Endometrial microvascular endothelial cells (primary cell): ENCODE results near the gene FRMD4A. TPM values are rescaled to one million over a fixed set of nuclear protein-coding genes. Genes with fewer than 3 reads are reported as not detected.

ENCODE experiments used
- in situ Hi-C: cut with HindIII; loops from 2 replicates; pipeline ENCODE4 v1.10.0; 2017; ENCODE audit warnings: low sequenced_read_pairs, low pct_unique_long_range_greater_than_20kb; ENCODE audit errors: inconsistent ontology term
- total RNA-seq: library from RNA; depleted of rRNA; stranded (reverse); fragments of >200 nt; gene quantifications from one replicate; pipeline ENCODE4 v1.2.3, GENCODE V29; 2015; ENCODE audit errors: inconsistent ontology term

FRMD4A gene
- total RNA-seq, 1 donor from 2014 or later = 62.2 TPM

DNA sequence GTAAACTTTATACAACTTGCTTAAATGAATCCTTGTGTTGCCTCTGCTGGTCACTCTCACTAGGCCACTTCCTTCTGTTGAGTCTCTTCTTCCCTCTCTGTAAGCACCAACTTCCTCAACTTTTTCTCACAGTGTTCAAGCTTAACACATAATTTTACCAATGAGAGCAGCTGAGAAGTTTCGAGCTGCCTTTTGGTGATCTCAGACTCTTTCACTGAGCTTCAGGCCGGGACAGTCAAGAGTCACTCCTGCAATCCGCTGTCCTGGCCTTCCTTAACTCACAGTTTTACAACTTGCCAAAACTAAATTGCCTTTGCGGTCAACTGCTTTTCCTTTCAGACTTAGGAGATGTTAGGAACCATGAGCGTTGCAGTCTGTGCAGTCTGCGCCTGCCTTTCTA, 696.5 kb downstream of the FRMD4A start:
- in situ Hi-C loops = no loop called here

DNA sequence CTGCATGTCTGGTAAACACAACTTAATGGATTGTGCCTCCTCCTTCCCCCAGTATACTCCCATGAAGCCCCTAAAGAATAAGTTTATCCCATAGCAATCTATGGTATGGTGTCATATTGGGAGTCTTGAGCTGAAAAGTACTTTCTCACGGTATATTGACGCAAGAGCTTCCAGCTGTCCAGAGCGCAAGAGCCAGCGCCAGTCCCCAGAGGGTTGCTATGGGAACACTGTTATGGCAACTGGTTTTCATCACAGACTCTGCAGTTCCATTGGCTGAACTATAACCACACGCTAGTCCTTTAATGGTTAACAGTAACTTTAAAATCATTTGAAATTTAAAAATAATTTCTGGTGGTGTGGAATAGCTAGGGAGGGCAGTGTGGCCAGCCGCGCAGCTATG, 697.0 kb downstream of the FRMD4A start:
- in situ Hi-C loops = no loop called here

DNA sequence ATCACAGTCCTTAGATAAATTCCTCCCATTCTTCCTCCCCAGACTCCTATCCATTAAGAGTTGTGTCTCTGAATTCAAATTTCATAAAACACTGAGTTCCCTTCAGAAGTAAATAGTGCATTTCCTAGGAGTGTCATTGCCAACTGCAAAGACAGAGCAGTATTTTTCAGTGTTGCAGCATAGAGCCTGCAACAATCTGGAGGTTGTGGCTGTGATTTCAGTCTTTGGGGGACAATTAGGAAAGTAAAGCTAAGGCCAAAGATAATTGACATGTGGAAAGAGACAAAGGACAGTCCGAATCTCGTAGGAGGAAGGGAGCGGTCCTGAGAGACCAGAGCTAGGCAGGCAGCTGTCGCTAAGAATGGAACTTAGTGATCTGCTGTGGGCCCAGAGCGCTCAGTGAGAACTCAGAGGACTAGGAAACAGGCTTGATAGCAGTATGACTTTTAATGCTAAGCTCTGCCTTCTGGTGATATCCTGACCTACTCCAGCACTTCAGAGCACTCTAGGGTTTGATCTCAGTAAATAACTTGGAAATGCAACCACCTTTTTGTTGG, 697.8 kb downstream of the FRMD4A start:
- in situ Hi-C loops = no loop called here

DNA sequence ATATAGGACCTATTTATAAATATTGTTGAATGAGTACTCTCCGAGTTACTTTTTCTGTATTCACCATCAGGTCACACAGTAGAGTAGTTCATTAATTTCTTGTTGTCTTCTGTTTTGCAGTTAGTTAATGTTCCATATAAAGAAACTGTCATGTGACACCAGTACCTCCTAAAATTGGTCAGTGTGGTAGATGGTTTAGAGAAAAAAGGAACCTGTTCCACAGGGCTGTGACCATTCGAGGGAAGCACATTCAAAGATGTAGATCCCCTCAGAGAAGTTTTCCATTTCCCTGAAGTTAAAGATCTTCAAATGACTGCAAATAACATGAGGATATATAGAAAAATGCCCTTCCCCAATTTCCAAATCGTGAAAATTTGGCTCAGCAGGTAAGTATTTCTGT, 698.3 kb downstream of the FRMD4A start:
- in situ Hi-C loops = no loop called here

DNA sequence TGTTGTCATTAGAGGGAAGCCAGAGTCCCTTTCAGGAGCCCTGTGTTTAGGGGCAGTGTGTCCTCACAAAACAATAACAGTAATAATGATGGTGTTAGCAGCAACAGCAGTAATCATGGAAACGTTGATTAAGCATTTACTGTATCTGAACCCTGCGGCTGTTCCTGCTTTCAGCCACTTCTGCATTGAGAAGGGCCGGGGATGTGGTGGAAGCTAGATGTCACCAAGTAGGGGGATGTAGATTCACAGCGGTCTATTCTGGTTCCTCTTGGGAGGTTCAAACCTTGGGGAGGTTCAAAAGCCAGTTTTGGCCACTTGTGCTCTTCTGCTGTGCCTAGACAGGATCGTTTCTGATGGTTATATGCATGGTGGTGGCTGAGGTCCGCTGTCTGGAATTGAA, 699.1 kb downstream of the FRMD4A start:
- in situ Hi-C loops = no loop called here

DNA sequence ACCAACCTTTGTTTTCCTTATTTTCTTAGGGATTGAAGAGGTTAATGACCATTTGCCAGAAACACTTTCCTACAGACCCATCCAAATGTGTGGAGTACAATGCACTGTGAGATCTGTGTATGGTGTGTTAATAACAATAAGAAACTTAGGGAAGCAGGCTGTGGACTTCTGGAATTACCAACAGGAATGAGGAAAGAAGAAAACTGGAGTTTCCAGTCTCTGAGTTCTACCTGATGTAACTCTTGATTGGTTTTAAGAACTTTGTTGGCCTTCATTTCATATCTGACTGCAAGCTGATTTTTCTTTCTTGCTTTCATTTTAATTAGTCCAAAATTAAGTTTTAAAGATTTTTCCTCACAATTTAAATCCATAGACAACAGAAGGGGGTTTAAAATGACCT, 700.5 kb downstream of the FRMD4A start:
- in situ Hi-C loops = no loop called here

DNA sequence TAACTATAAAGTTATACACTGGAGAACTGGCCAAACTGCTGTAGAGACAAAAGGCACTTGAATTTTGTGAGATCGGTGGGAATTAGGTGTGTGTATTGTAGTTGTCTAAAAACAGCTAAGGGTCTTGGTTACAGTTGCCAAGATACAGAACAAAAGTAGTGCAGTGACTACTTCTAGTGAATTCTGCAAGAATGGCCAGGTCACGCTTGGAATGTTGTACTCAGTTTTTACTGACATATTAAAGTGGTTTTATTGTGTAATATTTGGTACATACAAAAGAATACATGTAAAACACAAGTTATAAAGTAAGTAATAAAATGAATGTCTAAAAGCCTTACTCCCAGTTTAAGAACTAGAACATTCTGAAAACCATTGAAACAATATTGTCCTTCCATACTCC, 701.6 kb downstream of the FRMD4A start:
- in situ Hi-C loops = no loop called here

DNA sequence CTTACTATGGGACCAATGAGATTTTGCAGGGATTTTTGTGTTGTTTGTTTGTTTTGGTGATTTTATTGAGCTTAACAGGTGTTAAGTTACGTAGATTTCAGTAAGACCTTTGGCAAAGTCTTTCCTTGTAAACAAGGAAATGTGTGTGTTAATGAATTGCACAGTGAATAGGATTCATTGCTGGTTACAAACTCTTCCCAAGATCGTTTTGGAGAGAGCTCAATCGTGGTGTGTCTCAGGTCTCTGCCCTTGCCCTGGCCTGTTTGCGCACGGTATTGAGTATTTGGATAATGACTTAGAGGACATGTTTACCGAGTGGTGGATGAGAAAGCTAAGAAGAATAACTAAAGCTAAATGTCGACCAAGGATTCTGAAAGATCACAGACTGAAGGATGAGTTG, 702.1 kb downstream of the FRMD4A start:
- in situ Hi-C loops = no loop called here

DNA sequence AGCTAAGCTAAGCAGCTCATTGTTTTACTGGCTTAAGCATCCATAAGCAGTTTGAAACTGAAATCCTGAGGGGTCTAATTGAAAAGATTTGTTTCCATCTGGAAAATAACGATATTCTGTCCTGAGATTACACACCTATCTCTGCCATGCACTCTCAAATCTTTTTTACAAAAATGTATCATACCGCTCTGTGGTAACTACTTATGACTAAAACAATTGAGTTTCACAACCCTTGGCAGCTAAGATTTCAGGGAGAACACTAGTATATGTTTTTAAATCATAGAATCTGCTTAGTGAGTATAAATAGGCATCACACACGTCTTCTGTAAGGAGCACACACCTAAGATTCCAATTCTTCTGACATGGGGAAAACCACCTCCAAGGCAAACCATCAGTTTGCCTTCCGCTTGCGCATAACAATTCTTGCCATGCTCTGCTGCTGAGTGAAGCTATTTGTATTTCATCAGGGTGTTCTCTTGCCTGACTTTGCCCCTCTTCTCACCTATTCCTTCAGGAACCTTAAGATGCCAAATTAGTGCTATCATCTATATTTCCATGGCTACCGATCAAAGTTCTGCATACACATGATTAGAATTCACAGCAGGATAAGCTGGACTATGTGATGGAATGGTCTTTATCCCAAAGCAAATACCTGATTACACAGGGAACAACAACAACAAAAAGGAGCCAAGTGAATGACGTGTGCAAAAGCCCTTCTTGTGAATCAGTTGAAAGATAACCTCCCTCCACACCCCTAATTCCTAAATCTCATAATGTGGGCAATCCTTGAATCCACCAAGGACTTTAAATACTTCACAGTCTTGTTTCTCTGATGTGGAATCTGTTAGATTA, 703.0 kb downstream of the FRMD4A start:
- in situ Hi-C loops = no loop called here

DNA sequence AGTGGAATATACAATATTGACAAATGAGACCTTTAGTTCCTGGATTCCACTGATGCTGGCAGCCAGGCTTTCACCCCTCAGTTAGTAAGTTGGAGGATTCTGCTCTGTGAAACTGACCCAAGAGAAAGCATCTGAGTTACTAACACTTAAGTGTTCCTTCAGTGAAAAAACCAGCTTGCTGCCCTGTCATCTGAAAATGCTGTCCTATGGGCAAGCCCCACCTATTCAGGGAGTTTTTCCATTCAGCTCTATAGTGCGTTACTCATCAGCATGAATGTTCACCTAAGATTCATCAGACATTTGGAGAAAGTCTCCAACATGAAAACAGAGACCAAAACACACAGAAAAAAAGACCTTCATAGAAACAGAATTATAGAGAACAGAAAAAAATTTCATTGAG, 706.1 kb downstream of the FRMD4A start:
- in situ Hi-C loops = no loop called here

DNA sequence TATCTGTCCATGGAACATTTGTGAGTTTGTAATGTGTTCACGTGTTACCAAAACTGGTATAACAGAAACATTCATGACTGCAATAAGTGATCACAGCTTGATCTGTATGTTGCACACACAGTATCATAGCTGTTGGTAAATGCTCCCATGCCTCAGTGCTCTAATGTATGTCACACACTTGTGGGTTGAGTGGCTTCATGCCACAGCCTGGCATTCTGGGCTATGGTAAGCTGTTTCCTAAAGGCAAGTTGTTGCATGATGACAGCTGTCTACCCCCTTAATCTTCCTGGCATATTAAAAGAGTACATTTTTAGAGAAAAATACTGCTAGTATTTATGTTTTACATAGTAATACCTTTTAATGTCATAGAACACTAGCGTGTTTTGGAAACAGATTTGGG, 708.8 kb downstream of the FRMD4A start:
- in situ Hi-C loops = no loop called here

DNA sequence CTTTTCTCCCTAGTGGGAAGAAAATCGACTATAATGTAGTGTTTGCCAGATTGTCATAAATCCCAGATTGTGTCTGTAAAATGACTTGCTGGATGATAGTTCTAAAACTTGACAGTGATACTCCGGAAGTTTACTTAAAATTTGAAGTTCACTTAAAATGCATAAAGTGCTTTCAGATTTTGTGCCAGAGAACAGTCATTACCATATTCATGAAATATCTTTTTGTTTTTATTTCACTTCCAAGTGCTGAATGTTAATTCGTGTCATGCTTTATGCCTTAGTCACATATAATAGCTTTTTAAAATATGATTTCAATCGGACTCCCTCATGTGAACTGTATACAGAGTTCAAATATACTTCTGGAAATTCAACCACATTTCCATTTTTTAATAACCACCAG, 713.6 kb downstream of the FRMD4A start:
- in situ Hi-C loops = no loop called here

DNA sequence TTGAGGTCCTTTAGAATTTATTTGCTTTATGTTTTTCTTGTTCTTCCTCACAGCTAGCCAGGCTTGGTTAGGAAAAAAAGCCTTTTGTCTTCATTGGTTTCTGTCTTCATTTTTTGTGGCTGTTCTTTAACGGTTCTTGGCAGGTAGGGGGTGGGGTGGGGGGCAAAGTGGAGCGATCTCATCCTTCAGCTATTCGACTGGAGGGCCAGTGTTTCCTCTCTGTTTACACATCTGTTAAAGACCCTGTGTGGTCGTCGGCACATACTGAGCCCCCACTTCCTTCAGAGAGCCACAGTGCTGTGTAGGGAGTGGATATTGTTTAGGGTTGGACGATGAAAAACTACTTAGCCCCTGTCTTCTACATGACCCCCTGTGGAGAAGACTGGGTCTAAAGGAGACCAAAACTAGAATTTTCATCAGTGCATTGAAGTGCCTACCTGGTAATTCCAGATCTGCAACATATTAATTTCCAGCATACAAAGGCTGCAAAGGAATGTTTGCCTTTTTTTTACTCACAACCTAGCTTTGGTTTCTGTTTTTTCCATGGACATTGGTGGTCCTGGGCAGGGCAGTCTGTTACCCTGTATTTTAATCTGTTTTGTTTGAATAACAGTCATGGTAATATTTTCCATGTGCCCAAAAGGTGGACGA, 714.9 kb downstream of the FRMD4A start:
- in situ Hi-C loops = no loop called here

DNA sequence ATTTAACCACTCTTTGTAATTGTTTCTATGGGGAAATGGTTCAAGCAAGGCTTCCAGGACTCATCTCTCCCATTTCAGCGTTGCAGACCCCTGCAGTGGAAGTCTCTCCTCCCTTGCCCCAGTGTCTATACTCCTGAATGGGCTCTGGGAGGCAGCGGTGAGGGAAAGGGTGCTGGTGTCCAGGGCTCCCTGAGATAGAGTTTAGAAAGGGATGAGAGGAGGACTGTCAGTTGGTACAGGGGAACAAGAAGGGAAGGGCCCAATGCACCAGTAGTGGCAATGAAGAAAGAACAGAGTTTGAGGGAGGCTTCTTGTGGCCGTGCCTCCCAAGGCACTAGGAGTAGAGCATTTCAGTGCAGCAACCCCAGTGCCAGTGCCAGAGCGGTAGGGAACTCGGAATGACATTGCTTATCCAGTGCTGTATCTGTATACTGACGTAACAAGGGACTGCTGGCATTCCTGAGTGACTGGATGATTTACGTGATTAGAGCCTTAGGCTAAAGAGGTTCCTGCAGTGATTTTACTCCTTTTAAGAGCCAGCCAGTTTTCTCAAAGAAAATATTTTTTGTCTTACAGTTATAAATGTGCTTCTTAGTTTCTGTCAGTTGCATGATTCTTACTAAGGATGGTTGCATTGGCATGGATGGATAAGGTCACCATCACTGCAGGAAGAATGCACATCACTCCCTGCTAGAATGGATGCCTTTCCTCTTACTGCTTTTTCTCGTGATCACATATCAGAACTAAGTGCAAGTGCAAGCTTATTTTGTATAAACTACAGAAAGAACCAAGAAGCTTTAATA, 716.0 kb downstream of the FRMD4A start:
- in situ Hi-C loops = no loop called here

DNA sequence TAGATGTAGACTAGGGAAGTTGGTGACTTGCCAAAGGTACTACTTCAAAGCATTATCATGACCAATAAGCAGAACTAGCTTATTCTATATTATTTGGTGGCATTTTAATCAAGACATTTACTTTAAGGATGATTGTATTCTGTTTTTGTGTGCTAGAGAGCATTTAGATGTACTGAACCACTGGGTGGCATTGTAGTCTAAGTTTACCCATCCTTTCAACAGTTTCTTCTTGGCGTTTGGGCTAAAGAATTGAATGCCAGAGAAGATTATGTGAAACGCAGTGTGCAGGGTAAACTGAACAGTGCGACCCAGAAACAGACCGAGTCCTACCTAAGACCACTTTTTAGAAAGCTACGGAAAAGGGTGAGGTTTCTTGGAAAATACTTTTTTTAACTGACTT, 717.2 kb downstream of the FRMD4A start:
- in situ Hi-C loops = no loop called here

DNA sequence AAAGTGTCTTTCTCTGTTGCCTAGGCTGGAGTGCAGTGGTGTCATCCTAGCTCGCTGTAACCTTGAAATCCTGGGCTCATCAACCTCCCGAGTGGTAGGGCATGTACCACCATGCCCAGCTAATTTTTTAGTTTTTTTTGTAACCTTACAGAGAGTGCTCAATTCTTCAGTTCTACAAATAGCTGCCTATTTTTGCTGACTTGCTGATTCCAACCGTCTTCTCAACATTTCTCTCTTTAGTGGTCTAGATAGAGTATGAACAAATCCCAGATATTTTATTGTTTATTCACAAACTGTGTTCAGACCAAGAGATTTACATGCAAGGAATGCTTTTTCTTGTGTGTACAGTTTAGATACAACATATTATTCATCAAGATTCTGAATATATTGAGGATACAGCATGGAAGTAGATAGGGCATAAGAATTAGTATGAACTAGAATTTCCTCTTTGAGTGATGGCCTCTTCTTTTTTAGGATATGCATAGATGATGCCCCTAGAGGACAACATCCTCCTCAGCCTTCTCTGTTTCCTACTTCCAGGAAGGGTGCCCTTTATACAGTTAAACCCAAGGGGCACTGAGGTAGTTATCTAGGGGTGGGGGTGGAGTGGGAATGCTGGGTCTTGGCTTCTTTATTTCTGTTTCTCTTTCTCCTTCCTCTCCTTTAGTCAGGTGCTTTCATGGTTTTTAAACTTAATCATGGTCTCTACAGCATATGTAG, 717.9 kb downstream of the FRMD4A start:
- in situ Hi-C loops = no loop called here

DNA sequence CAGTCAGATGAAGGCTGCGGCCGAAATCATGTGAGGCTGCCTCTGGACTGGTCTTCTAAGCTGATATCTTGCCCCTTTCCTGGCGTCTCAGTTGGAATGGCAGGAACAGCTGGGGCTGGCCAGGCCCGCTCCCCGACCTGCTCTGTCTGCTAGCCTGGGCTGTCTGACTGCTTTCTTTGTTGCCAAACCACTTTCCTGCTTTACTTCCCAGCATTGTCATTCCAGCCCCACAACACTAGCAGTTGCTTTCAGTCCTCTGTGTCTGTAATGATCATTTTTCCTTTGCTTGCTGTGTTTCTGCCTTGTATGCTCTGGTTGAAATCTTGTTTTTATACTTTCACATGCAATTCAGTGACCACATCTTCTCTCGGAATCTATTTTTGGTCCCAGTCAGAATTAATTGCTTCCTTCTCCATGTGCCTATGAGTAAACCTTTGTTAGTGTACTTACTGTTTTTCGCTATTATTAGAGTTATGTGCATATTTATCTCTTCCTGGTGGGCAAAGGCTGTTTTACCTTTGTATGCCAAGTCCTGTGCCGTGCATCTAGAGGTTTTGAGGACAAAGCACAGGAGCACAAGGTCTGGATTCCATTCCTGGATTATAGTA, 722.4 kb downstream of the FRMD4A start:
- in situ Hi-C loops = no loop called here

DNA sequence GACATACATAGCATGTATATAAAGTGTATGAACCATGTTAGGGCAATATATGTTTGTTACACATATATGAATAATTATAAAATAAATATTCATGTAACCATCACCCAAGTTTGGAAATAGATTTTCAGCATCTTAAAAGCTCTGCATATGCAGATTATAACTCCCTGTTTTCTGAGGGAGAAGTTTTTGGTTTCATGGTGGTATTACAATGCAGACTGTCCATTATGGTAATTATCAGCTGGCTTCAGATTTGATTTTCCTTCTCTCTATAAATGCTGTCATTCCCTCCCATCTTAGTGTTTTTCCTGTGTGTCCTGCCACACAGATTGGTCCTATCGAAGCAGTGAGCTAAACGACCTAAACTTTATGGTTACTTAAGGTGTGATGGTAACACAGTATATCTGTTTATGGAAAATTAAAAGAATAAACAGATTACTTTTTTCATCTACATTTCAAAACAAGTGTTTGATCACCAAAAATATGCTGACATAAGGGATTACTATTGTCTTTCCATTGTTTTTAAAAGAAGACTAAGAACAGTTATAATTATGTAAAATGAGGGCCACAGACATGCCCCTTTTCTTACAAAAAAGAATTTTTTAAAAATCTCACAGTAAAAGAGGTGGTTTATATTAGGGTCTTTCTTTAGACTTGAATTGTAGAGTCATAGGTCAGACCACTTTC, 726.2 kb downstream of the FRMD4A start:
- in situ Hi-C loops = no loop called here
